ENCODE results near the gene ATOSA. TPM values are rescaled to one million over a fixed set of nuclear protein-coding genes. Genes with fewer than 3 reads are reported as not detected.

The ATOSA gene, protein sequence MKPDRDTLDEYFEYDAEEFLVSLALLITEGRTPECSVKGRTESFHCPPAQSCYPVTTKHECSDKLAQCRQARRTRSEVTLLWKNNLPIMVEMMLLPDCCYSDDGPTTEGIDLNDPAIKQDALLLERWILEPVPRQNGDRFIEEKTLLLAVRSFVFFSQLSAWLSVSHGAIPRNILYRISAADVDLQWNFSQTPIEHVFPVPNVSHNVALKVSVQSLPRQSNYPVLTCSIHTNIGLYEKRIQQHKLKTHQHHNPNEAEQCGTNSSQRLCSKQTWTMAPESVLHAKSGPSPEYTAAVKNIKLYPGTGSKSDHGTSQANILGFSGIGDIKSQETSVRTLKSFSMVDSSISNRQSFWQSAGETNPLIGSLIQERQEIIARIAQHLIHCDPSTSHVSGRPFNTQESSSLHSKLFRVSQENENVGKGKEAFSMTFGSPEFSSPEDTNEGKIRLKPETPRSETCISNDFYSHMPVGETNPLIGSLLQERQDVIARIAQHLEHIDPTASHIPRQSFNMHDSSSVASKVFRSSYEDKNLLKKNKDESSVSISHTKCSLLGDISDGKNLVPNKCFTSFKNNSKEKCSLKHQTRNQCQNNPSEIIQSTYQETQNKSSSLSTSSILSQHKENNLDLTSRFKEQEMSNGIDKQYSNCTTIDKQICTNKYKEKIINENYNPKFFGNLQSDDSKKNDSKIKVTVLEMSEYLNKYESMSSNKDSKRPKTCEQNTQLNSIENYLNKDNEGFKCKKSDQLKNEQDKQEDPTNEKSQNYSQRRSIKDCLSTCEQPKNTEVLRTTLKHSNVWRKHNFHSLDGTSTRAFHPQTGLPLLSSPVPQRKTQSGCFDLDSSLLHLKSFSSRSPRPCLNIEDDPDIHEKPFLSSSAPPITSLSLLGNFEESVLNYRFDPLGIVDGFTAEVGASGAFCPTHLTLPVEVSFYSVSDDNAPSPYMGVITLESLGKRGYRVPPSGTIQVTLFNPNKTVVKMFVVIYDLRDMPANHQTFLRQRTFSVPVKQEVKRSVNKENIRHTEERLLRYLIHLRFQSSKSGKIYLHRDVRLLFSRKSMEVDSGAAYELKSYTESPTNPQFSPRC
- 16.9 and 19.8 TPM in 2 replicates for total RNA-seq

DNA sequence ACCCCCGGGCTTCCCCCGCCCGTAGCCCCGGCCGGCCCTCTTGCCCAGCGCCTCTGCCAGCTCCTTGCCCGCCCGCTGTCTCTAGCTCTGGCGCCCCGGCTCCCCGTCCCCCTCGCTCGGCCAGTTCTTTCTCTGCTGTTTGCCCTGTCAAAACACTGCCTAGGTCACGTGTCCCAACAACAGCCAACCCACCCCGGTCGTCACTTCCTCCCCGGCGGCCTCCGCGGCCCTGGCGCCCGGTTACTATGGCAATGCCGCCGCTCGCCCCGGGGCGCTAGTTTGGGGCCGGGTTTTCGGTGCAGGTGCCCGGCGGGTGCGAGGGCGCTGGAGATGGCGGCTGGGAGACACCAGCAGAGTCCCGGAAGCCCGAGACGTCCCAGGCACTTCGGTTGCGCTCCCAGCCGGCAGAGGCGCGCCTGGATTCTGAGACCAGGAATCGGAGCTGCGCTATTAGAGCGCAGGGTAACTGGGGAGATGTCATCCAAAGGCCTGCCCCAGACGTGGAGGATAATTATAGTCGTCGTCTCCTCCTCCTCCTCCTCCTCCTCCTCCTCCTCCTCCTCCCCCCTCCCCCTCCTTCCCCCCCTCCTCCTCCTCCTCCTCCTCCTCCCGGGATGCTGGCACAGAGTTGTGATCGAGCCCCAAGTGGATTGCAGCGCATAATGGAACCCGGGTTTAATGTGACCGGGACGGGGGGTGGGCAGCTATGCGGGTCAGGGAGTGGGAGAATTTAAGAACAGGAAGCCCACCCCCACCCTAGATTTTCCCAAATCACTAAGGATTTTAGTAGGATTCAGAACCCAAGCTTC lies at the start of gene ATOSA:
ATOSA (minus strand) TSS at position 157 of the 809 bp plus-strand sequence. CDS start 1,367 bp downstream, outside the sequence.

Other genes starting within 250 kb of the ATOSA start
- 35.7 and 67.7 TPM in 2 replicates for gene MYO5A, start 150.5 kb downstream of the ATOSA start, total RNA-seq
- gene ARPP19, start 110.4 kb downstream of the ATOSA start, total RNA-seq, result 71.8 and 197 TPM in 2 replicates
- gene ONECUT1, start 110.9 kb upstream of the ATOSA start, total RNA-seq, result not detected in 2 replicates

All from placental pericyte (primary cell).